Esophagus muscularis mucosa (tissue), 4 donors: ENCODE measurements around the gene RAB17. TPM values are rescaled to one million over a fixed set of nuclear protein-coding genes. Genes with fewer than 3 reads are reported as not detected.

Source experiments
- DNase-seq: peaks from one replicate; pipeline ENCODE4 v3.0.0-alpha.2; 2017; ENCODE audit errors: extremely low spot score
- H3K27ac ChIP-seq, 4 donors: fragments of 200-600 bp; sonication (generic); replicated peaks in 1 of 4; 1 replicate in 3 of 4; 2 replicates in 1 of 4; pipeline ENCODE4 v1.5.1; 2016 to 2019; ENCODE audit warnings: mild to moderate bottlenecking in 1 of 4
- H3K27me3 ChIP-seq, 4 donors: fragments of 200-600 bp; sonication (generic); one replicate each; pipeline versions ENCODE4 v1.5.1 to v1.6.0; 2016 to 2019
- H3K36me3 ChIP-seq, 4 donors: fragments of 200-600 bp; sonication (generic); one replicate each; pipeline ENCODE4 v1.5.1; 2016 to 2019
- H3K4me1 ChIP-seq, 4 donors: fragments of 200-600 bp; sonication (generic); one replicate each; pipeline ENCODE4 v1.5.1; 2016 to 2019
- H3K4me3 ChIP-seq, 4 donors: fragments of 200-600 bp; sonication (generic); 1 replicate in 2 of 4; 2 replicates in 2 of 4; pipeline ENCODE4 v1.5.1; 2016 to 2019; ENCODE audit warnings: mild to moderate bottlenecking in 4 of 4, moderate library complexity in 1 of 4
- H3K9me3 ChIP-seq, 4 donors: fragments of 200-600 bp; sonication (generic); 1 replicate in 3 of 4; 2 replicates in 1 of 4; pipeline ENCODE4 v1.5.1; 2016 to 2019
- EP300 ChIP-seq: sonication (generic); formaldehyde crosslinking; IDR thresholded peaks from one replicate; pipeline ENCODE4 v1.6.1; 2017; ENCODE audit warnings: antibody characterized with exemption
- POLR2A ChIP-seq: fragments of 450-650 bp; IDR thresholded peaks from one replicate; pipeline ENCODE4 v1.6.1; 2017; ENCODE audit warnings: antibody characterized with exemption, moderate library complexity, mild to moderate bottlenecking, low read depth
- POLR2AphosphoS5 ChIP-seq, 2 donors: sonication (generic); formaldehyde crosslinking; IDR thresholded peaks; one replicate each; pipeline ENCODE4 v1.6.1; 2017; ENCODE audit warnings: antibody characterized with exemption in 2 of 2
- WGBS: methylation state at CpG from one replicate; pipeline ENCODE4 v1.1.5; 2018; 5-methylcytosine and 5-hydroxymethylcytosine counted together
- intact Hi-C: fragments of 100-400 bp; cut with DNase I; formaldehyde crosslinking; loops from one replicate; pipeline ENCODE4 v1.15.1; 2023
- total RNA-seq, 4 donors: library from RNA; depleted of rRNA; stranded (reverse); fragments of >200 nt; gene quantifications; one replicate each; pipeline versions ENCODE4 v1.1.0 to v1.2.1, GENCODE V29; 2016
- TF ChIP-seq, protein P1 (sequence below), 3 experiments: fragments of 200-600 bp in 2 of 3; fragments of 450-650 bp in 1 of 3; sonication (generic) in 2 of 3; IDR thresholded peaks; one replicate each; pipeline ENCODE4 v1.5.1; 2017 to 2019; ENCODE audit warnings: antibody characterized with exemption in 3 of 3, mild to moderate bottlenecking in 2 of 3, moderate library complexity in 1 of 3

The RAB17 gene
- total RNA-seq, 4 donors from 2014 or later: 0.83 to 3.7 (median 1.4) TPM

DNA sequence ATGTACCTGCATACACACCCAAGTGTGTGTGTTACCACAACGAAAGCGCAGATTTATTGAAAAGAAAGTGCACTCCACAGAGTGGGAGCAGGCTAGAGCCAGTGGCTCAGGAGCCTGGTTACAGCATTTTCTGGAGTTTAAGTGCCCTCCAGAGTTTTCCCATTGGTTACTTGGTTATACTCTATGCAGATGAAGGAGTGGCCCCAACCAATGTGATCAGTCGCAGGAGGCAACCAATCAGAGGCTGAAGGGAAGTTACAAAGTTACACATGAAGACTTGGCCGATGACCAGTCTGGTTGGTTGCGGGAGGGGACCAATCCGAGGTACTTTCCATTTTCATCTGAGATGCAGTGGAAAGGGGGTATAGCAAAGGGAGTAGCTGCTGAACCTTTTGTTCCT, 37.6 kb downstream of the RAB17 start:
- Histone ChIP-seq H3K27ac (no peak overlapping the region), H3K36me3 (peaks cover 0 to 3% (median 0%) of the 10 kb centered on the region in 4 donors), H3K4me1 (peaks cover 0 to 25% (median 16%) of the 10 kb centered on the region in 4 donors), H3K4me3 (no peak overlapping the region), H3K9me3 (peaks cover 0 to 12% (median 8%) of the 10 kb centered on the region in 4 donors), H3K27me3 (no peaks in the 10 kb centered on the region)
- intact Hi-C loops: no loop called here
- TF ChIP-seq EP300 (no peak), POLR2A (no peak), POLR2AphosphoS5 (IDR thresholded peaks at IDR 0.05) (no peak)
- TF ChIP-seq, protein P1, sequence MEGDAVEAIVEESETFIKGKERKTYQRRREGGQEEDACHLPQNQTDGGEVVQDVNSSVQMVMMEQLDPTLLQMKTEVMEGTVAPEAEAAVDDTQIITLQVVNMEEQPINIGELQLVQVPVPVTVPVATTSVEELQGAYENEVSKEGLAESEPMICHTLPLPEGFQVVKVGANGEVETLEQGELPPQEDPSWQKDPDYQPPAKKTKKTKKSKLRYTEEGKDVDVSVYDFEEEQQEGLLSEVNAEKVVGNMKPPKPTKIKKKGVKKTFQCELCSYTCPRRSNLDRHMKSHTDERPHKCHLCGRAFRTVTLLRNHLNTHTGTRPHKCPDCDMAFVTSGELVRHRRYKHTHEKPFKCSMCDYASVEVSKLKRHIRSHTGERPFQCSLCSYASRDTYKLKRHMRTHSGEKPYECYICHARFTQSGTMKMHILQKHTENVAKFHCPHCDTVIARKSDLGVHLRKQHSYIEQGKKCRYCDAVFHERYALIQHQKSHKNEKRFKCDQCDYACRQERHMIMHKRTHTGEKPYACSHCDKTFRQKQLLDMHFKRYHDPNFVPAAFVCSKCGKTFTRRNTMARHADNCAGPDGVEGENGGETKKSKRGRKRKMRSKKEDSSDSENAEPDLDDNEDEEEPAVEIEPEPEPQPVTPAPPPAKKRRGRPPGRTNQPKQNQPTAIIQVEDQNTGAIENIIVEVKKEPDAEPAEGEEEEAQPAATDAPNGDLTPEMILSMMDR (IDR thresholded peaks at IDR 0.05): no peak
- DNase-seq: no peak
- WGBS: 83% methylated on average over 6 of the region's 6 CpGs

DNA sequence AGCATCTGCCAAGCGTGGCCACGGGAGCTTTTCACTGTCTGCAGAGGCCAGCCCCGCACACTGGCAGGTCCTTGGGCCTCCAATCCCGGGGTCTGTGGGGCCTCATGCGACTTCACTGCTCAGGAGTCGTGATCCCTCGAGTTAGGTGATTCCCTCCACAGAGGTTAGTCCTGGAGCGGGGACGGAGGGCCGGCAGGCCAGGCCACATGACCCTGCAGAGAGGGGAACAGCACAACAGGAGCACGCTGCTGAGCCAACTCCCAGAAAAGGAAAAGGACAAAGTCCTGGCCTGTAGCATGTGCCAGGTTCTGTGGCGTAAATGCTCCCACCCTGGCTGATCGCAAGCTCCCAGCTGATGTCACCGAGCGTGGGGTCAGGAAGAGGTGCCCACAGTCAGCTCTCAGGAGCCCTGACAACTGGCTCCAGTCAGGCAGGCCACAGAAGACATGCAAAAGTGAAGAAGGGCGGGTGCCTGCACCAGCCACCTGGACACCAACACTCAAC, 39.4 kb downstream of the RAB17 start:
- H3K9me3 ChIP-seq: peaks cover 0 to 12% (median 8%) of the 10 kb centered on the region in 4 donors
- no peaks in the 10 kb centered on the region for H3K27me3 ChIP-seq
- H3K27ac ChIP-seq: no peak overlapping the region
- intact Hi-C loops: no loop called here
- DNase-seq: no peak
- TF ChIP-seq, protein P1 (IDR thresholded peaks at IDR 0.05): no peak
- TF ChIP-seq POLR2AphosphoS5 (IDR thresholded peaks at IDR 0.05) (no peak), EP300 (no peak), POLR2A (no peak)
- no peak overlapping the region for H3K4me3 ChIP-seq
- 97% methylated on average over 10 of the region's 16 CpGs for WGBS
- H3K4me1 ChIP-seq: peaks cover 0 to 11% (median 5%) of the 10 kb centered on the region in 4 donors
- peaks cover 0 to 9% (median 2%) of the 10 kb centered on the region in 4 donors for H3K36me3 ChIP-seq

DNA sequence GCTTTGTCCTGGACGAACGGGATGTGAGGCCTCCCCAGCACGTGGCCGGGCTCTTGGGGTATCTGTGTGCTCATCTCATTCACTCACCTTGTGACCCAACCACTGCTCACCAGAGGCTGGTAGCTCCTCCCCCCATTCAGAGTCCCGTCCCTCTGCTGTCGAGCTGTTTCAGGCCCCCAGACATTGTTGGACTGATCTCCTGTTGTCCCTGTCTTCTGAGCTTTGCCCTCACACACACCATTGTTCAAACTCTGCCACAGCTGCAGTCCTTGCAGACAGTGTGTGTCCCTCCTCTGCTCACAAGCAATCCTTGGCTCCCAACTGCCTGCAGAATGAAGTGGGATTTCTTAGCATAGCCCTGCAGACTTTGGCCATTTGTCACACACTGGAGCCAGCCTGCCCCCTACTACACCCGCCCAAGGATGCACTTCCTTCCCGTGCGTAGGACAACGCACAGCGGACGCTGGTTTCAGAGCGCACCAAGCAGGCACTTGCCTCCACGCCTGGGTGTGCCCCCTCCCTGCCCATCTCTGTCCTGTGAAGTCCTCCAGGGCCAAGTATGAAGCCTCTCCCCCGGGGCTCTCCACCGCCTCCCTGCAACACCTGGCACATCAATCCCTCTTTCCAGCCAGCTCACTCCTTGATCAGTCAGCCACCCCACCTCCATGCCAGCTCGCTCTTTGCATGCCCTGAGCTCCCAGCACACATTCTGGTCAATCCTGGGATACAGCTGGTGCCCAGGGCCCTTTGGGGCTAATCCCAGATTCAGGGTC, 40.7 kb downstream of the RAB17 start:
- H3K4me1 ChIP-seq: peaks cover 0 to 11% (median 5%) of the 10 kb centered on the region in 4 donors
- 75% methylated on average over 17 of the region's 17 CpGs for WGBS
- TF ChIP-seq POLR2AphosphoS5 (IDR thresholded peaks at IDR 0.05) (no peak), POLR2A (no peak), EP300 (no peak)
- TF ChIP-seq, protein P1 (IDR thresholded peaks at IDR 0.05): no peak
- no peak overlapping the region for H3K4me3 ChIP-seq
- intact Hi-C loops: no loop called here
- peaks cover 0 to 15% (median 2%) of the 10 kb centered on the region in 4 donors for H3K36me3 ChIP-seq
- no peak overlapping the region for H3K27ac ChIP-seq
- no peak for DNase-seq
- H3K9me3 ChIP-seq: peaks cover 0 to 2% (median 0%) of the 10 kb centered on the region in 4 donors
- no peaks in the 10 kb centered on the region for H3K27me3 ChIP-seq

DNA sequence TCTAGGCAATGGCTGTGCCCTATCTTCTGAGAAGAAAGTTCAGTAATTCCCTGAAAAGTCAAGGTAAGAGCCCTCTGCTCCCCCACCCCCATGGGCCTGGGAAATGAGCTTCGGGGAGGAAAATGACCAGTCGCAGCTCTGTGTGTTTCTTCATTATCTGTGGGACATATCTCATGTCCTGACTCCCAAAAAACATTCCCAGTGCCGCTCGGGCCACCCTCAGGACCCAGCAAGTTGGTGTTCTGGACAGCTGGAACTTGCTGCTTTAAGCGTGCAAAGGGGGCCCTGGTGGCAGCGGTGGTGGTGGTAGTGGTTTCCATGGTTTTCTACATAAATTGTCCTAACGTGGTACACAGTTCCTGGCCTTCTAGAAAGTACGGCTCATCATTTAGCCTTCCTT, 41.3 kb downstream of the RAB17 start:
- Histone ChIP-seq H3K4me1 (peaks cover 0 to 11% (median 5%) of the 10 kb centered on the region in 4 donors), H3K4me3 (no peak overlapping the region), H3K36me3 (peaks cover 0 to 15% (median 1%) of the 10 kb centered on the region in 4 donors), H3K27ac (no peak overlapping the region), H3K27me3 (no peaks in the 10 kb centered on the region), H3K9me3 (no peaks in the 10 kb centered on the region)
- TF ChIP-seq POLR2AphosphoS5 (IDR thresholded peaks at IDR 0.05) (no peak), POLR2A (no peak), EP300 (no peak)
- TF ChIP-seq, protein P1 (IDR thresholded peaks at IDR 0.05): no peak
- DNase-seq: no peak
- intact Hi-C loops: no loop called here
- WGBS: 96% methylated on average over 8 of the region's 8 CpGs
